HT-29 (cell line): Measurements from ENCODE around the gene BPIFB1. TPM values are rescaled to one million over a fixed set of nuclear protein-coding genes. Genes with fewer than 3 reads are reported as not detected.

Experiments
- DNase-seq: peaks from one replicate; pipeline ENCODE4 v3.0.0-alpha.2; 2015; ENCODE audit warnings: low spot score
- total RNA-seq: library from RNA; depleted of rRNA; stranded (reverse); fragments of >200 nt; shearing (Covaris generic); gene quantifications from 2 replicates; pipeline ENCODE4 v1.2.3, GENCODE V29; 2014

Gene BPIFB1
- total RNA-seq, 1 experiment from 2014 or later = not detected

DNA sequence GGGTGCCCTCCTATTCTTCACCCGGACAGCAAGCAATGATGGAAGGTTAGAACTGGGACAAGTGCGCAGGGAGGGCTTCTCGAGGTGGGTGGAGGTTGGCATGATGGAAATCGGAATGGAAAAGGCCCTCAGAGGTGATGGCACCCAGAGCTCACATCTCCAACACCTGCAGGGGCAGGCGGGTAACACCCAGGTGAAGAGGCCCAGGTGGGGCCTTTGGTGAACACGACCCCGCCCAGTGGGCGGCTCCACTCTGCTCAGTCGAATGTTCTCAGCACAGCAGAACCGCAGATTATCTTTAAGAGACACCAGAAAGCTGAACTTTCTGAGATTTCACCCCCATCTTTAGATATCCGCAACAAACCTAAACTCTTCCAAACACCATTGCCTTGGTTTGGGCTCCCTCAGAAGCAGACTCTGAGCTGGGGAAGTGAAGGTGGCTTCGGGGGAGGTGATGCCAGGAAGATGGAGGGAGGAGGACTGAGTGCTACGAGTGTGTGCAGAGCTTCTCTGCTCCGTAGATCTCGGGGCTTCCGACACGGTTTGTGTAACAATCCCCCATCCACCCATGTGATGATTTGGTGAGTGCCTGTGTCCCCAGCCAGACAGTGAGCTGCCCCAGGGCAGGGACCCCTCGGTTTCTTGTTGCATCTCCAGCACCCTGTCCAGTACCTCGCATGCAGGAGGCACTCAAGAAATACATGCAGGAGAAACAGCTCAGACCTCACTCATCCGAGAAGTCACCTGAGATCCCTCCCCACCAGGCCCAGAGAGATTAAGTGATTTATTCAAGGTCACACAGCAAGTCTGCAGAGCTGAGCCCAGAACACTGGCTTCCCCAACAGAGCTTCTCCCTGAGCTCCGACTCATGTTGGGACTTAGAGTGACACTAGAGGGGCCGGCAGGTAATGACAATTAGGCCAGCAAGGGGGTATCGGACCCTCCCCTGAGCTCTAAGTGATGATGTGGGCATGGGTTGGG lies 45.4 kb downstream of the BPIFB1 start:
- DNase-seq = no peak

- DNase-seq = no peak
These were observed 50.0 kb downstream of the BPIFB1 start for GRCh38 chr20:33332905-33333456.

DNA sequence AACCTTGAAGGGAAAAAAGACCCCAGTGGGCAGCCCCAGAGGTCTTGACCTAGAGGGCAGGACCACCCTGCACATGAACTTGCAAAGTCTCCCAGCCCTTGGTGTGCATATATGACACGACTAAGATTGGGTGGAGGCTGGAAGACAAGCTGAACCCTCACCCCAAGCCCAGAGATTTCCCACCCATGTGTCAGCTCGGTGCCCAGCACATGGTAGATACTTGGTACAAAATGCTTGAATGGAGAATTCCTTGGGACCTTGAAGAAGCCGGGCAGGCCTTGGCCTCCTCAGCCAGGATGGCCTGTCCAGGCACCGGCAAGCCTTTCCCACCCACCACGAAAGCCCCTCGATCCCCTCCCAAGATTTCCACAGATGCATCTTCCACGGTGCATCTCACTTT lies 50.6 kb downstream of the BPIFB1 start:
- DNase-seq = no peak

DNA sequence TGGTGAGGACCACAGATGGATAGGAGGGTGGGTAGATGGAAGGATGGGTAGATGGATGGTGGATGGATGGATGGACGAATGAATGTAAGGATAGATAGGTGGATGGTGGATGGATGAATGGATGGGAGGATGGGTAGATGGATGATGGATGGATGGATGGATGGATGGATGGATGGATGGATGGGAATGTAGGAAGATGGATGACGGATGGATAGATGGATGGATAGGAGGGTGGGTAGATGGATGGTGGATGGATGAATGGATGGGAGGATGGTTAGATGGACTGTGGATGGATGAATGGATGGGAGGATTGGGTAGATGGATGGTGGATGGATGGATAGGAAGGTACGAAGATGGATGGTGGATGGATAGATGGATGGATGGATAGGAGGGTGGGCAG lies 51.1 kb downstream of the BPIFB1 start:
- DNase-seq = no peak

- no peak for DNase-seq
These were observed 53.4 kb downstream of the BPIFB1 start for GRCh38 chr20:33336375-33336774.

DNA sequence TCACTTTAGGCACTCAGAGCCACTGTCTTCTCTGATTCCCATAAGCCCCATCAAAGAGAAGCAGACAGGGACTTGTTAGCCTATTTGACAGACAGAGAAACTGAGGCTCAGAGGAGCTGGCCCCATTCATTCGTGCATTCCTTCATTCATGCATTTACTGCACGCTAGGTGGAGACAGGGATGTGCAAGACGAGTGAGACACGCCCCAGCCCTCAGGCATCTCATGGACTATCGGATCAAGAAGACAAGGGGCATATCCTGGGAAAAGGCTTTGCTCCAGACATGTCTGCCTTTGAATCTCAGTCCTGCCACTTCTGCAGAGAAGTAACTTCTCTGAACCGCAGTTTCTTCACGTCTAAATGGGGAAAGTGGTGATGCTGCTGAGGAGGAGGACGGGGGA lies 54.1 kb downstream of the BPIFB1 start:
- DNase-seq = no peak

GRCh38 chr20:33337531-33338165 lies 54.6 kb downstream of the BPIFB1 start:
- DNase-seq = no peak

GRCh38 chr20:33338467-33339258 lies 55.6 kb downstream of the BPIFB1 start:
- no peak for DNase-seq

DNA sequence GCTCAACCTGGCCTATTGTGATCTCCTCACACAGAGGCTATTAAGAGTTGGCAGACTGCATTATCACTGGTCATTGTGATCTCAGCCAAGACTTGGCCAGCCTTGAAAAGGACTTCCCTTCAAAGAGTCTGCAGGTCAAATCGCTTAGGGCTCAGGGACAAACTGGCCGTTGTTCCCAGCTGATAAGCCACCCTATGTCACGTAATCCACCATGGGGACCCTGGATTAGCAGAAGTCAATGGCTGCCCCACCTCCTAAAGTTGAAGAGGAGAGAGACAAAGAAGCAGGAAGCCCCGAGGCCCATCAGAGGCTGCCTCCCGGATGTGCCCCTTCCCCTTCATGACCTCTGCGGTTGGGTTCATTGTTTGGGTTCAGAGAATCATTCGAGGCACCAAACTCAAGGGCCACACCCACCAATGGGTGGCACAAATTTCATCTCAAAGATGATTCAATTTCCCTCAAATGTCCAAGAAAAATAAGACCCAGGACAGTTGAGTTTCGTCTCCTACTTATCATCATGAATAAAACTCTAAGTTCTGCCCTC lies 56.6 kb downstream of the BPIFB1 start:
- DNase-seq = no peak

GRCh38 chr20:33343521-33343920 lies 60.5 kb downstream of the BPIFB1 start:
- no peak for DNase-seq

DNA sequence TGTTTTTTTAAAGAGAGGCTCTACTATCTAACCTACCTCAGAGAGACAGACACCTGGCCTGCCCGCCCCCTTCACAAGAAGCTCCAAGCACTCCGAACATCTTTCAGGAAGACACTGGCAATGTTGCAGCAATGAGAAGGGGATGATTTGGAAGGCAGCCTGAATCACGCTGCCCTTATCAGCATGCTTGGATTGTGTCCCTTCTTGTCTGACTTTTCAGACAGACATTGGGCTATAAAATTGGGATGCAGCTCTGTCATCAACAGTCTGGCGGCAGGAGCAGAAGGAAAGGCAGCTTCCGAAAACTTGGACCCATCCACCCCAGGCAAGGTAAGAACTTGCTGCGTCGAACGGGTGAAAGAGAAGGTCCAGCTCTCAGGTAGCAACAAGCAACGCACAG lies 62.3 kb downstream of the BPIFB1 start:
- no peak for DNase-seq

DNA sequence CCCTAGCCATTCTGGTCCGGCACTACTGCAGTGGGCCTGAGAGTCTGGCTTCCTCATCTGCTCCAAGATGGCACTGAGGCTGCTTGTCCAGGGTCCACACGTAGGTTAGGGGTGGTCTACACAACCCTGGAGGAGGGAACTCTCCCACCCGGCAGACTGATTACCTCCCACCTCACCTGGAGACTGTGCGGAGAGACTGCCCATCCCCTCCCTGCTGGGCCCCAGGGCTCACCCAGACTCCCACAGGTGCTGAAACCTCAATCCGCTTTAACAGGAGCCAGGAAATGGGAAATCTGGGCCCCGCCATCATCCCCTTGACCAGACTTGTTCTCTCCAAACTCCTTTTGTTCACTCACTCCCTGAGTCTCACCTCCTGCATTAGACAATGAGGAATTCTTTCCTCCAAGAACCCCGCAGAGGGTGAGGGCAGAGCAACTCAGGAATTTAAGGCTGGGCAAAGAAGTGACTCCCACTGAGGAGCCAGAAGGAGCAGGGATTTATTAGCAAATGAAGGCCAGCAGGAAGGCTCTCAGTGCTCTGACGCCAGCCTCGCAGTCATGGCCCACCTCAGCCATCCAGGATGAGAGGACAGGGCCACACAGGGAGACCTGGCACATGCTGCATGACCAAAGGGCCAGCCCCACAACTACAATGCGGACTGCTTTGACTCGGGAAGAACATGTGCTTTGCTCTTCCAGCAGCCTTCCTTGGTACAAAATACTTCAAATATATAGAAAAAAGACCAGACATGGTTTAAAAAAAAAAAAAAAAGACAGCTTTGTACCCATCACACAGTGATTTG lies 65.3 kb downstream of the BPIFB1 start:
- DNase-seq = no peak

- no peak for DNase-seq
These were observed 66.5 kb downstream of the BPIFB1 start for GRCh38 chr20:33349493-33349892.

DNA sequence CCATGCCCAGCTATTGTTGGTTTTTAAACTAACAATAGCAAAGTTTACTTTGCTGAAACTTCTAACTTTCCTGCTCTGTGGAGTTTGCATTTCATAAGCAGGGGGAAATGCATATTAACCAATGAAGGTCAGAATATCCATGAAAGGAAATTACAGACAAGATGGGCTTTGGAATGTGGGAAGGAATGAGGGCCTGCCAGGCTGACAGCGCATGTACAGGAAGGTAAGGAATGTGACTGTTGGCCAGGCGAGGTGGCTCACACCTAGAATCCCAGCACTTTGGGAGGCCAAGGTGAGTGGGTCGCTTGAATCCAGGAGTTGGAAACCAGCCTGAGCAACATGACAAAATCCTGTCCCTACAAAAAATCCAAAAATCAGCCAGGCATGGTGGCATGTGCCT lies 68.7 kb downstream of the BPIFB1 start:
- no peak for DNase-seq

GRCh38 chr20:33352258-33353012 lies 69.4 kb downstream of the BPIFB1 start:
- DNase-seq = no peak

GRCh38 chr20:33353013-33353402 lies 70.0 kb downstream of the BPIFB1 start:
- DNase-seq = no peak
